Measurements from ENCODE around the gene MYO19. TPM values are rescaled to one million over a fixed set of nuclear protein-coding genes. Genes with fewer than 3 reads are reported as not detected.

MYO19 gene
- total and polyA plus RNA-seq, 9 of the 15 experiments (the other 6 are each of a cell fraction or from before 2014, with no cell fraction given): 21.6 to 176 (median 129) TPM

GRCh38 chr17:36486204-36487194, 48.2 kb downstream of the MYO19 start, which contains the start of gene ZNHIT3 (continued):
- TF ChIP-seq NCOA1 (IDR thresholded peaks at IDR 0.05; ENCODE audit: low read depth) (no peak), FOXJ2 (tag; IDR thresholded peaks at IDR 0.05) (no peak), TBP (optimal IDR thresholded peaks at IDR 0.05; ENCODE audit: low read depth, low read length) (peak; percentile 62), CC2D1A (IDR thresholded peaks at IDR 0.05) (no peak), PTTG1 (tag; IDR thresholded peaks at IDR 0.05; ENCODE audit: low read depth) (no peak), POLR3A (IDR thresholded peaks at IDR 0.05; ENCODE audit: borderline replicate concordance, extremely low read depth, insufficient read depth, insufficient read length) (no peak), PRMT5 (CRISPR knock-in tag; IDR thresholded peaks at IDR 0.05) (no peak), ZNF124 (CRISPR knock-in tag; IDR thresholded peaks at IDR 0.05) (no peak), MITF (IDR thresholded peaks at IDR 0.05) (no peak), FOXJ3 (CRISPR knock-in tag; IDR thresholded peaks at IDR 0.05) (no peak), SP1 (CRISPR knock-in tag; IDR thresholded peaks at IDR 0.05) (peak; percentile 91), CBFA2T3 (IDR thresholded peaks at IDR 0.05) (no peak), EGR1 (conservative IDR thresholded peaks at IDR 0.05) (no peak; the same call in 1 of the 2 replicates), ETS2 (tag; IDR thresholded peaks at IDR 0.05; ENCODE audit: borderline replicate concordance, poor library complexity, severe bottlenecking) (no peak), POU5F1 (IDR thresholded peaks at IDR 0.05; ENCODE audit: borderline replicate concordance, low read depth, low read length, partially characterized antibody) (no peak), HDAC3 (IDR thresholded peaks at IDR 0.05; ENCODE audit: borderline replicate concordance, partially characterized antibody) (no peak), ZNF140 (CRISPR knock-in tag; IDR thresholded peaks at IDR 0.05) (no peak), SRSF9 (IDR thresholded peaks at IDR 0.05; ENCODE audit: borderline replicate concordance, low read depth, low read length) (no peak)
- TF ChIP-seq, protein P1, sequence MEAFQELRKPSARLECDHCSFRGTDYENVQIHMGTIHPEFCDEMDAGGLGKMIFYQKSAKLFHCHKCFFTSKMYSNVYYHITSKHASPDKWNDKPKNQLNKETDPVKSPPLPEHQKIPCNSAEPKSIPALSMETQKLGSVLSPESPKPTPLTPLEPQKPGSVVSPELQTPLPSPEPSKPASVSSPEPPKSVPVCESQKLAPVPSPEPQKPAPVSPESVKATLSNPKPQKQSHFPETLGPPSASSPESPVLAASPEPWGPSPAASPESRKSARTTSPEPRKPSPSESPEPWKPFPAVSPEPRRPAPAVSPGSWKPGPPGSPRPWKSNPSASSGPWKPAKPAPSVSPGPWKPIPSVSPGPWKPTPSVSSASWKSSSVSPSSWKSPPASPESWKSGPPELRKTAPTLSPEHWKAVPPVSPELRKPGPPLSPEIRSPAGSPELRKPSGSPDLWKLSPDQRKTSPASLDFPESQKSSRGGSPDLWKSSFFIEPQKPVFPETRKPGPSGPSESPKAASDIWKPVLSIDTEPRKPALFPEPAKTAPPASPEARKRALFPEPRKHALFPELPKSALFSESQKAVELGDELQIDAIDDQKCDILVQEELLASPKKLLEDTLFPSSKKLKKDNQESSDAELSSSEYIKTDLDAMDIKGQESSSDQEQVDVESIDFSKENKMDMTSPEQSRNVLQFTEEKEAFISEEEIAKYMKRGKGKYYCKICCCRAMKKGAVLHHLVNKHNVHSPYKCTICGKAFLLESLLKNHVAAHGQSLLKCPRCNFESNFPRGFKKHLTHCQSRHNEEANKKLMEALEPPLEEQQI (IDR thresholded peaks at IDR 0.05): no peak
- TF ChIP-seq, protein P2, sequence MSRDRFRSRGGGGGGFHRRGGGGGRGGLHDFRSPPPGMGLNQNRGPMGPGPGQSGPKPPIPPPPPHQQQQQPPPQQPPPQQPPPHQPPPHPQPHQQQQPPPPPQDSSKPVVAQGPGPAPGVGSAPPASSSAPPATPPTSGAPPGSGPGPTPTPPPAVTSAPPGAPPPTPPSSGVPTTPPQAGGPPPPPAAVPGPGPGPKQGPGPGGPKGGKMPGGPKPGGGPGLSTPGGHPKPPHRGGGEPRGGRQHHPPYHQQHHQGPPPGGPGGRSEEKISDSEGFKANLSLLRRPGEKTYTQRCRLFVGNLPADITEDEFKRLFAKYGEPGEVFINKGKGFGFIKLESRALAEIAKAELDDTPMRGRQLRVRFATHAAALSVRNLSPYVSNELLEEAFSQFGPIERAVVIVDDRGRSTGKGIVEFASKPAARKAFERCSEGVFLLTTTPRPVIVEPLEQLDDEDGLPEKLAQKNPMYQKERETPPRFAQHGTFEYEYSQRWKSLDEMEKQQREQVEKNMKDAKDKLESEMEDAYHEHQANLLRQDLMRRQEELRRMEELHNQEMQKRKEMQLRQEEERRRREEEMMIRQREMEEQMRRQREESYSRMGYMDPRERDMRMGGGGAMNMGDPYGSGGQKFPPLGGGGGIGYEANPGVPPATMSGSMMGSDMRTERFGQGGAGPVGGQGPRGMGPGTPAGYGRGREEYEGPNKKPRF (IDR thresholded peaks at IDR 0.05; ENCODE audit: low read depth, low read length): no peak
- TF ChIP-seq, protein P3, sequence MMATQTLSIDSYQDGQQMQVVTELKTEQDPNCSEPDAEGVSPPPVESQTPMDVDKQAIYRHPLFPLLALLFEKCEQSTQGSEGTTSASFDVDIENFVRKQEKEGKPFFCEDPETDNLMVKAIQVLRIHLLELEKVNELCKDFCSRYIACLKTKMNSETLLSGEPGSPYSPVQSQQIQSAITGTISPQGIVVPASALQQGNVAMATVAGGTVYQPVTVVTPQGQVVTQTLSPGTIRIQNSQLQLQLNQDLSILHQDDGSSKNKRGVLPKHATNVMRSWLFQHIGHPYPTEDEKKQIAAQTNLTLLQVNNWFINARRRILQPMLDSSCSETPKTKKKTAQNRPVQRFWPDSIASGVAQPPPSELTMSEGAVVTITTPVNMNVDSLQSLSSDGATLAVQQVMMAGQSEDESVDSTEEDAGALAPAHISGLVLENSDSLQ (IDR thresholded peaks at IDR 0.05): 0 out of 2 replicates have a peak, but pooled peaks have one; percentile 28

Data from K562 (cell line).